GM12878 (cell line): ENCODE results near the gene PSMF1. TPM values are rescaled to one million over a fixed set of nuclear protein-coding genes. Genes with fewer than 3 reads are reported as not detected.

Experiments used
- DPF2 ChIP-seq: fragments of 450-650 bp; IDR thresholded peaks from 2 replicates; pipeline ENCODE4 v1.6.1; 2017; ENCODE audit warnings: mild to moderate bottlenecking
- E2F4 ChIP-seq: IDR thresholded peaks from 2 replicates; pipeline ENCODE4 v1.6.1; 2012; ENCODE audit warnings: low read depth, low read length, improper control_type of control experiment
- E2F8 ChIP-seq: fragments of 450-650 bp; IDR thresholded peaks from 2 replicates; pipeline ENCODE4 v1.6.1; 2018; ENCODE audit warnings: mild to moderate bottlenecking, low read depth, moderate library complexity; ENCODE audit not compliant: partially characterized antibody
- EZH2 ChIP-seq: IDR thresholded peaks from 2 replicates; pipeline ENCODE4 v1.6.1; 2012; ENCODE audit warnings: low read depth, mild to moderate bottlenecking, control low read depth, inconsistent platforms, low read length, borderline replicate concordance; ENCODE audit not compliant: control insufficient read depth
- GABPA ChIP-seq: IDR thresholded peaks from 2 replicates; pipeline ENCODE4 v1.6.1; 2014; ENCODE audit warnings: antibody characterized with exemption, low read depth, mild to moderate bottlenecking, inconsistent platforms
- HDAC6 ChIP-seq: fragments of 200-600 bp; sonication (generic); IDR thresholded peaks from one replicate; pipeline ENCODE4 v1.8.0; 2017; ENCODE audit warnings: antibody characterized with exemption; ENCODE audit not compliant: unreplicated experiment
- IRF3 ChIP-seq: fragments of 450-650 bp; IDR thresholded peaks from 2 replicates; pipeline ENCODE4 v1.6.1; 2014; ENCODE audit warnings: mild to moderate bottlenecking
- JUND ChIP-seq: IDR thresholded peaks from 2 replicates; pipeline ENCODE4 v1.6.1; 2012; ENCODE audit warnings: low read depth, mild to moderate bottlenecking, low read length, improper control_type of control experiment, moderate library complexity
- KAT2A ChIP-seq: conservative IDR thresholded peaks from 2 replicates; pipeline ENCODE4 v1.6.1; 2011; ENCODE audit warnings: low read depth, low read length; ENCODE audit not compliant: control insufficient read depth
- KLF5 ChIP-seq: fragments of 450-650 bp; IDR thresholded peaks from 2 replicates; pipeline ENCODE4 v1.6.1; 2014; ENCODE audit warnings: mild to moderate bottlenecking; ENCODE audit not compliant: partially characterized antibody
- MEF2B ChIP-seq: fragments of 450-650 bp; IDR thresholded peaks from 2 replicates; pipeline ENCODE4 v1.6.1; 2018; ENCODE audit warnings: mild to moderate bottlenecking, moderate library complexity; ENCODE audit not compliant: partially characterized antibody, poor library complexity, severe bottlenecking
- MYB ChIP-seq: fragments of 150-350 bp; IDR thresholded peaks from 2 replicates; pipeline ENCODE4 v1.6.1; 2014; ENCODE audit warnings: mild to moderate bottlenecking, low read depth, low read length, borderline replicate concordance
- NFYA ChIP-seq: IDR thresholded peaks from 2 replicates; pipeline ENCODE4 v1.6.1; 2011; ENCODE audit warnings: low read depth, mild to moderate bottlenecking, low read length, improper control_type of control experiment, borderline replicate concordance
- POLR2AphosphoS5 ChIP-seq: IDR thresholded peaks from 2 replicates; pipeline ENCODE4 v1.6.1; 2011; ENCODE audit warnings: mild to moderate bottlenecking, low read length, inconsistent platforms
- RAD51 ChIP-seq: fragments of 450-650 bp; IDR thresholded peaks from 2 replicates; pipeline ENCODE4 v1.6.1; 2016; ENCODE audit warnings: moderate library complexity, mild to moderate bottlenecking, inconsistent platforms
- RUNX3 ChIP-seq: IDR thresholded peaks from 2 replicates; pipeline ENCODE4 v1.6.1; 2012; ENCODE audit warnings: low read length, inconsistent platforms
- SRF ChIP-seq, 2 experiments: IDR thresholded peaks; 2 replicates each; pipeline ENCODE4 v1.6.1; 2011; ENCODE audit warnings: low read depth in 2 of 2, low read length in 2 of 2, mild to moderate bottlenecking in 1 of 2, moderate library complexity in 1 of 2
- TBL1XR1 ChIP-seq: IDR thresholded peaks from 2 replicates; pipeline ENCODE4 v1.6.1; 2012; ENCODE audit warnings: low read depth, low read length, improper control_type of control experiment
- ZNF217 ChIP-seq: fragments of 450-650 bp; IDR thresholded peaks from 2 replicates; pipeline ENCODE4 v1.6.1; 2017; ENCODE audit warnings: antibody characterized with exemption, mild to moderate bottlenecking
- polyA plus RNA-seq, 11 experiments: library from polyadenylated mRNA; depleted of rRNA in 4 of 11; unstranded in 6 of 11; stranded (reverse) in 5 of 11; fragments of >200 nt; fragmentation: Nextera tagmentation in 4 of 11; fragmentation: Illumina TruSeq in 1 of 11; extraction: Ambion mirVana in 4 of 11; extraction: Trizol in 1 of 11; gene quantifications; 1 replicate in 1 of 11; 2 replicates in 10 of 11; pipeline versions ENCODE4 v1.2.1 to v1.2.3, GENCODE V29; 2011 to 2016; ENCODE audit warnings: inconsistent platforms in 2 of 11, missing spikeins in 2 of 11, low read depth in 1 of 11
- total RNA-seq, 4 experiments: library from RNA; depleted of rRNA in 3 of 4; stranded (reverse); fragments of >200 nt in 3 of 4; fragmentation: Illumina TruSeq in 1 of 4; extraction: Trizol in 1 of 4; gene quantifications; 2 replicates each; pipeline versions ENCODE4 v1.2.1 to v1.2.3, GENCODE V29; 2013 to 2021
- TF ChIP-seq, protein P1 (sequence below): fragments of 450-650 bp; IDR thresholded peaks from 2 replicates; pipeline ENCODE4 v1.6.1; 2017; ENCODE audit warnings: borderline replicate concordance
- TF ChIP-seq, protein P2 (sequence below): fragments of 450-650 bp; IDR thresholded peaks from 2 replicates; pipeline ENCODE4 v1.6.1; 2017; ENCODE audit warnings: low read depth, mild to moderate bottlenecking, moderate library complexity

The PSMF1 gene
- total and polyA plus RNA-seq, 10 of the 15 experiments (the other 5 are each of a cell fraction or from before 2014, with no cell fraction given), result 14.2 to 173 (median 40.6) TPM

DNA sequence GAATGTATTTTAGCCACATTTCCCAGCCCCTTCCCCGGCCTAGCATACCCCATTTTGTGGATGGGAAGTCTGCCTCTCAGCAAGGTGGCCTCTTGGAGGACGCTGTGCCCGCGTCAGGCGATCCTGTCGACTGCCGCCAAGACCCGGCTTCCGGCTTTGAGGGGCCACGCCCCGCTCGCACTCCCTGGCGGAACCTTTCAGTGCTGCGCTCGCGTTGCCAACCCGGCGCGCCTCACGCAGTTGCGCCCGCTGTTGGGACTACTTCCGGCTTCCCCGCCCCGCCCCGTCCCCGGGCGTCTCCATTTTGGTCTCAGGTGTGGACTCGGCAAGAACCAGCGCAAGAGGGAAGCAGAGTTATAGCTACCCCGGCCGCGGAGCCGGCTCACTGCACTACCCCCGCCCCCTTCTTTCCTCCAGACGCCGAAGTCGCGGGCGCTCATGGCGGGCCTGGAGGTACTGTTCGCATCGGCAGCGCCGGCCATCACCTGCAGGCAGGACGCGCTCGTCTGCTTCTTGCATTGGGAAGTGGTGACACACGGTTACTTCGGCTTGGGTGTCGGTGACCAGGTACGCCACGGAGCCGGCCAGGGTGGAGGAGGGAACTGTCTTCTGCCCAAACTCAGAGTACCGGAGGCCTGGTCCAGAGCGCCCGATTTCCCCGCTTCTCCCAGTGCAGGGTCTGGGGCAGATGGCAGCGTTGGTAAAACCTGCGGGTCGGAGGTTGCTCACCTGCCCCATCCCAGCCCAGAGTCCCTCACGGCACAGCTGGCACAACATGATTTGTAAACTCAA, at the start of gene PSMF1 (continued):
- TF ChIP-seq NFYA (no peak), ZNF217 (no peak), RAD51 (no peak), HDAC6 (no peak), E2F4 (0 out of 2 replicates have a peak, but pooled peaks have one; percentile 43), JUND (0 out of 2 replicates have a peak, but pooled peaks have one; percentile 40), MEF2B (no peak), SRF (IDR thresholded peaks at IDR 0.05; ENCODE audit: low read depth in 2 of 2, low read length in 2 of 2) (peak; percentile 56 to 91; a peak in 3 of 4 replicates), IRF3 (no peak; the same call in 1 of the 2 replicates), EZH2 (no peak), RUNX3 (peak; percentile 51; the same call in 1 of the 2 replicates), MYB (no peak), DPF2 (peak; percentile 61; the same call in 1 of the 2 replicates), TBL1XR1 (peak; percentile 65; the same call in 1 of the 2 replicates), E2F8 (peak; percentile 69), GABPA (peak; percentile 97), KAT2A (no peak), KLF5 (peak; percentile 90), POLR2AphosphoS5 (peak; percentile 95)
- TF ChIP-seq, protein P1, sequence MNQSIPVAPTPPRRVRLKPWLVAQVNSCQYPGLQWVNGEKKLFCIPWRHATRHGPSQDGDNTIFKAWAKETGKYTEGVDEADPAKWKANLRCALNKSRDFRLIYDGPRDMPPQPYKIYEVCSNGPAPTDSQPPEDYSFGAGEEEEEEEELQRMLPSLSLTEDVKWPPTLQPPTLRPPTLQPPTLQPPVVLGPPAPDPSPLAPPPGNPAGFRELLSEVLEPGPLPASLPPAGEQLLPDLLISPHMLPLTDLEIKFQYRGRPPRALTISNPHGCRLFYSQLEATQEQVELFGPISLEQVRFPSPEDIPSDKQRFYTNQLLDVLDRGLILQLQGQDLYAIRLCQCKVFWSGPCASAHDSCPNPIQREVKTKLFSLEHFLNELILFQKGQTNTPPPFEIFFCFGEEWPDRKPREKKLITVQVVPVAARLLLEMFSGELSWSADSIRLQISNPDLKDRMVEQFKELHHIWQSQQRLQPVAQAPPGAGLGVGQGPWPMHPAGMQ, result no peak
- TF ChIP-seq, protein P2, sequence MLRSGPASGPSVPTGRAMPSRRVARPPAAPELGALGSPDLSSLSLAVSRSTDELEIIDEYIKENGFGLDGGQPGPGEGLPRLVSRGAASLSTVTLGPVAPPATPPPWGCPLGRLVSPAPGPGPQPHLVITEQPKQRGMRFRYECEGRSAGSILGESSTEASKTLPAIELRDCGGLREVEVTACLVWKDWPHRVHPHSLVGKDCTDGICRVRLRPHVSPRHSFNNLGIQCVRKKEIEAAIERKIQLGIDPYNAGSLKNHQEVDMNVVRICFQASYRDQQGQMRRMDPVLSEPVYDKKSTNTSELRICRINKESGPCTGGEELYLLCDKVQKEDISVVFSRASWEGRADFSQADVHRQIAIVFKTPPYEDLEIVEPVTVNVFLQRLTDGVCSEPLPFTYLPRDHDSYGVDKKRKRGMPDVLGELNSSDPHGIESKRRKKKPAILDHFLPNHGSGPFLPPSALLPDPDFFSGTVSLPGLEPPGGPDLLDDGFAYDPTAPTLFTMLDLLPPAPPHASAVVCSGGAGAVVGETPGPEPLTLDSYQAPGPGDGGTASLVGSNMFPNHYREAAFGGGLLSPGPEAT, result peak; percentile 69; the same call in 1 of the 2 replicates
